HG03064 (cell line): Measurements from ENCODE around the gene RRBP1.
"Not testable (repeated sequence)": the region's sequence is repeated elsewhere in the genome, so short reads cannot be mapped to it uniquely, and the experiment has no call there.

Experiments
- ATAC-seq: cut with Tn5 transposase; IDR thresholded peaks from one replicate; pipeline ENCODE4 v1.9.1; 2021; ENCODE audit warnings: low read depth; ENCODE audit not compliant: unreplicated experiment

The RRBP1 gene

GRCh38 chr20:17664025-17664633 is 17.9 kb downstream of the RRBP1 start:
- ATAC-seq = no peak

GRCh38 chr20:17663486-17663885 is 18.6 kb downstream of the RRBP1 start:
- ATAC-seq = no peak

- no peak for ATAC-seq
These were observed 19.0 kb downstream of the RRBP1 start for GRCh38 chr20:17663040-17663399.

- no peak for ATAC-seq
These were observed 19.6 kb downstream of the RRBP1 start for GRCh38 chr20:17662333-17663039.

GRCh38 chr20:17661121-17661744 is 20.8 kb downstream of the RRBP1 start:
- ATAC-seq = no peak

GRCh38 chr20:17660667-17661066 is 21.4 kb downstream of the RRBP1 start:
- ATAC-seq = no peak

- ATAC-seq = no peak
These were observed 22.2 kb downstream of the RRBP1 start for GRCh38 chr20:17659801-17660200.

GRCh38 chr20:17659344-17659743 is 22.7 kb downstream of the RRBP1 start:
- not testable (repeated sequence) for ATAC-seq

- ATAC-seq = no peak
These were observed 23.4 kb downstream of the RRBP1 start for GRCh38 chr20:17658648-17658993.

- no peak for ATAC-seq
These were observed 24.0 kb downstream of the RRBP1 start for GRCh38 chr20:17657898-17658647.

GRCh38 chr20:17657079-17657825 is 24.8 kb downstream of the RRBP1 start:
- no peak for ATAC-seq

- ATAC-seq = no peak
These were observed 26.1 kb downstream of the RRBP1 start for GRCh38 chr20:17655865-17656479.

- ATAC-seq = no peak
These were observed 26.8 kb downstream of the RRBP1 start for GRCh38 chr20:17655286-17655651.

- ATAC-seq = no peak
These were observed 27.3 kb downstream of the RRBP1 start for GRCh38 chr20:17654649-17655285.

GRCh38 chr20:17653835-17654648 is 28.0 kb downstream of the RRBP1 start:
- ATAC-seq = no peak

- no peak for ATAC-seq
These were observed 29.6 kb downstream of the RRBP1 start for GRCh38 chr20:17652411-17652810.

GRCh38 chr20:17651760-17652388 is 30.2 kb downstream of the RRBP1 start:
- no peak for ATAC-seq

GRCh38 chr20:17651129-17651759 is 30.8 kb downstream of the RRBP1 start:
- no peak for ATAC-seq
